Measurements from ENCODE around the gene PSKH1. TPM values are rescaled to one million over a fixed set of nuclear protein-coding genes. Genes with fewer than 3 reads are reported as not detected.

The PSKH1 gene
- total RNA-seq, 1 donor from 2014 or later = 24.7 TPM

- DNase-seq = no peak
These were observed 24.8 kb upstream of the PSKH1 start for GRCh38 chr16:67868290-67868689.

- DNase-seq = no peak
These were observed 23.4 kb upstream of the PSKH1 start for GRCh38 chr16:67869653-67870052.

GRCh38 chr16:67871256-67871655 lies 21.8 kb upstream of the PSKH1 start:
- no peak for DNase-seq

GRCh38 chr16:67872131-67872630 lies 20.9 kb upstream of the PSKH1 start:
- no peak for DNase-seq

GRCh38 chr16:67872631-67873434 lies 20.2 kb upstream of the PSKH1 start, which contains the start of gene EDC4:
EDC4 (plus strand) TSS chr16:67873052; CDS start chr16:67873262, 210 bp downstream.
- peak; percentile 86 for DNase-seq

GRCh38 chr16:67873435-67874370 lies 19.4 kb upstream of the PSKH1 start:
- DNase-seq = peak; percentile 23

GRCh38 chr16:67874372-67874771 lies 18.7 kb upstream of the PSKH1 start:
- no peak for DNase-seq

GRCh38 chr16:67877064-67877463 lies 16.0 kb upstream of the PSKH1 start:
- DNase-seq = no peak

- DNase-seq = no peak
These were observed 14.8 kb upstream of the PSKH1 start for GRCh38 chr16:67878232-67878631.

- DNase-seq = no peak
These were observed 14.2 kb upstream of the PSKH1 start for GRCh38 chr16:67878846-67879245.

GRCh38 chr16:67879462-67879861 lies 13.6 kb upstream of the PSKH1 start:
- no peak for DNase-seq

GRCh38 chr16:67879936-67880335 lies 13.1 kb upstream of the PSKH1 start:
- no peak for DNase-seq

- DNase-seq = no peak
These were observed 12.5 kb upstream of the PSKH1 start for GRCh38 chr16:67880584-67880983.

GRCh38 chr16:67881621-67882161 lies 11.4 kb upstream of the PSKH1 start:
- DNase-seq = no peak

GRCh38 chr16:67882374-67883145 lies 10.5 kb upstream of the PSKH1 start:
- DNase-seq = peak; percentile 52

GRCh38 chr16:67883146-67883871 lies 9.7 kb upstream of the PSKH1 start:
- DNase-seq = no peak

- DNase-seq = peak; percentile 74
These were observed 9.2 kb upstream of the PSKH1 start for GRCh38 chr16:67883872-67884261.

- peak; percentile 51 for DNase-seq
These were observed 8.4 kb upstream of the PSKH1 start, which contains the start of gene NRN1L for GRCh38 chr16:67884684-67885083. NRN1L (plus strand) TSS chr16:67884885; CDS start chr16:67884904, 19 bp downstream.

GRCh38 chr16:67885545-67885944 lies 7.5 kb upstream of the PSKH1 start:
- no peak for DNase-seq

GRCh38 chr16:67885976-67886375 lies 7.1 kb upstream of the PSKH1 start:
- DNase-seq = no peak

GRCh38 chr16:67886387-67886786 lies 6.7 kb upstream of the PSKH1 start:
- no peak for DNase-seq
